ENCODE data around the gene OSGIN1. TPM values are rescaled to one million over a fixed set of nuclear protein-coding genes. Genes with fewer than 3 reads are reported as not detected.

OSGIN1 gene
- polyA plus RNA-seq, 3 donors: 0.33 to 0.48 (median 0.47) TPM

DNA sequence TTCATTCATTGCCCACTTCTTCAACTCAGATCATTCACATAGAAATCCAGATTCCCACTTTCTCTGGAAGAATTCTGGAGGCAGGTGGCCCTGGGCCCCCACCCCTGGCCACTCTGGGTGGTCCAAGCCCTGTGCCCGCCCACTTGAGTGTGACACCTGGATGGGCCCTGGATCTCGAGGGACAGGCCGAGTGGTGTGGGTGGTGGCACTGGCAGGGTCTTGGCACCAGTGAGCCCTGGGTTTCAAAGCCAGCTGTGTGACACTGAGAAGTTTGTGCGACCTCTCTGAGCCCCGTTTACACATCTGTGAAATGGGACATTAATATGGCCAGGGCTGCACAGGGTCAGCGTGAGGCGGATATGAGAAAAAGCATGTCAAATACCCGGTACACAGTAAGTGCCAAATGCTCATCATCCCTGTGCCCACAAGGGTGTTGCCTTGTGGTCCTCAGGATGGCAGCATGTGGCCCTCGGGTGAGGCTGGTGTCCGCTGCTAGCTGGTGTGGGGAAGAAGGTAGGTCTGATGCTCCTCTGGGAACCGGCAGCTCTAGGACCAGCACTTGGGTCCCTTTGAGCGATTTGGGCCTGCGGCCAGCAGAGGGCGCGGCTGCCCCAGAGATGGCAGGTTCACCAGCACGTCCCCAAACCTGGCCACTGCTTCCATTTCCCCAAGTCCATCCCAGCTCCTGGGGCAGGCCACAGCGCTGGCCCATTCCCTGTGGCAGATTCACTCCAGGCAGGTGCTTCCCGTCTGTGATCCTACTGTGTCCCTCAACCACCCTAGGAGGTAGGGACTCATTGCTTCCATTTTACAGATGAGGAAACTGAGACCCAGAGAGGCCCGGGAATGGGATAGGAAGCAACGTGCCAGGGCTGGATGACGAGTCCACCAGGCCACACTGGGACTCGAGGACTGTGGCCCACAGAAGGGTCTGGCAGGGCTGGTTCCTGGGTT is 3.6 kb downstream of the OSGIN1 start:
- peak in 1 of 3 donors; percentile 48 for DNase-seq (ENCODE audit: low read depth in 3 of 3, low spot score in 2 of 3)

DNA sequence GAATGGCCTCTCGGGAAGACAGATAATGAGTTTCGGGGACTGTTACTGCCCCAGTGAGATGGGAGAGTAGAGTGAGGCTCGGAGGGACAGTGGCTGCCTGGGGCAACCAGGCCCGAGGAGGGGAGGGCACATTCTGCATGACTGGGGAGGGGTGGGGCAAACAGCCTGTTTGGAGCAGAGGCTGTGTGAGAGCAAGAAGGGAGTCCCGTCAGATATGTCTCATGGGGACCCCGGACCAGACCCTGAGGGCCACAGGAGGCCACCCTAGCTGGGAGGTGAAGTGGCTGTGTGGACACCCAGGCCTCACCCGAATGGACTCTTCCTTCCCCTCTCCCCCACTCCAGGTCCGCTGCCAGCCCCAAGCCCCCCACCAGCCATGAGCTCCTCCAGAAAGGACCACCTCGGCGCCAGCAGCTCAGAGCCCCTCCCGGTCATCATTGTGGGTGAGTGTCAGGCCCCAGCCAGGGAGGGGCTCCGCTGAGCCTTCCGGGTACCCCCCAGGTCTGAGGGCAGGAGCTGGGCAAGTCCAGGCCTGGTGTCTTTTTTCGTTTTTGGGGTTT is 4.3 kb downstream of the OSGIN1 start:
- DNase-seq (ENCODE audit: low read depth in 3 of 3, low spot score in 2 of 3): no peak

DNA sequence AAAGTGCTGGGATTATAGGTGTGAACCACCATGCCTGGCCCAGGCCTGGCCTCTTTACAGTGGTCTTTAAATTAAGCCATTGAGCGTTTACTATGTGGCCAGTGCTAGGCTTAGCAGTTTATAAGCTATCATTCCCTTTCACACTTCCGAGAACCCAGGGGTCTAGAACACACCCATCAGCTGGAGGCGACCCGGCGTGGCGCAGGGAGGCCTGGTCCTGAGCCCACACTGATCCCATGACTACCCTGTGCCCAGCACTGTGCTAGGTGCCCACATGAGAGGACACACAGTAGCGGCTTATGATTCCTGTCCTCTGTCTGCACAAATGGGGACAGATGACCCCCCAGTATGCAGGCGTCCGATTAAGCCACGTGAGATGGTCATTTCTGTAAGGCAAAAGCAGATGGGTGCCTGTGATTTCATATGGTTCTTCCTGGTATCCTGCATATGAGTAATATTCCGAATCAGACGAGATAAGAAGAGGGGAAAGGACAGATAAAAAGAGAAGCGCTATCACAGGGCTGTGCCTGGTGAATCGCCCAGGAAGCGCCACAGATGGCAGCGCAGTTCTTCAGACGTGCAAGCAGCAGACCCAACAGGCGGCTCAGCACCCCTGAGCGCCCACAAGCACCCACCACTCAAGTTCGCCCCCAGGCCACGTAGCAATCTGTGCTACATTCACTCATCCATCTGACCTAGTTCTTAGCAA is 5.3 kb downstream of the OSGIN1 start:
- DNase-seq (ENCODE audit: low read depth in 3 of 3, low spot score in 2 of 3): no peak

DNA sequence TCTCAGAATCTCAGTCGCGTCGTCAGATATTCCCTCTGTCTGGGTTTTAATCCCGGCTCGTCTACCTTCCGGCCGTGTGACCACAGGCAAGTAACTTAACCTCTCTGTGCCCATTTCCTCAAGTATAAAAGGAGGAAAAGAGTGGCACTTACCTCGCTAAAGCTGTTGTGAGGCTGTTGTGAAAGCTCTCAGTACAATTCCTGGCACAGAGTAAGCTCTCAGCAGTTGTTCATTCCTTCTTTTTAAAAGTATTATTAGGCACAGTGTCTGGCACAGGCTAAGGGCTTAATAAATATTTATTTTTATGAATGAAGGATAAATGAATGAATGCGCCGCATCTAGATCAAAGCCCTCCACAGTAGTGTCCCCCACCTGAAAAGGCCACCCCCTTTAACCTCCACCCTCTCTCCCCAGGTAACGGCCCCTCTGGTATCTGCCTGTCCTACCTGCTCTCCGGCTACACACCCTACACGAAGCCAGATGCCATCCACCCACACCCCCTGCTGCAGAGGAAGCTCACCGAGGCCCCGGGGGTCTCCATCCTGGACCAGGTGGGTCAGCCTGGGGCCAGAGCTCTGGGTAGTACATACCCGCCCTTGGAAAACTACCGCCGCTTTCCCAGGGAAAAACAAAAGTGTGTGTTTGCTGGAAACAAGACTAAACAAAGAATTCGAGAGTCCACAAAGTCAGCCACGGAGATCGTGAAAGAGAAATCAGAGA is 6.0 kb downstream of the OSGIN1 start:
- no peak for DNase-seq (ENCODE audit: low read depth in 3 of 3, low spot score in 2 of 3)

DNA sequence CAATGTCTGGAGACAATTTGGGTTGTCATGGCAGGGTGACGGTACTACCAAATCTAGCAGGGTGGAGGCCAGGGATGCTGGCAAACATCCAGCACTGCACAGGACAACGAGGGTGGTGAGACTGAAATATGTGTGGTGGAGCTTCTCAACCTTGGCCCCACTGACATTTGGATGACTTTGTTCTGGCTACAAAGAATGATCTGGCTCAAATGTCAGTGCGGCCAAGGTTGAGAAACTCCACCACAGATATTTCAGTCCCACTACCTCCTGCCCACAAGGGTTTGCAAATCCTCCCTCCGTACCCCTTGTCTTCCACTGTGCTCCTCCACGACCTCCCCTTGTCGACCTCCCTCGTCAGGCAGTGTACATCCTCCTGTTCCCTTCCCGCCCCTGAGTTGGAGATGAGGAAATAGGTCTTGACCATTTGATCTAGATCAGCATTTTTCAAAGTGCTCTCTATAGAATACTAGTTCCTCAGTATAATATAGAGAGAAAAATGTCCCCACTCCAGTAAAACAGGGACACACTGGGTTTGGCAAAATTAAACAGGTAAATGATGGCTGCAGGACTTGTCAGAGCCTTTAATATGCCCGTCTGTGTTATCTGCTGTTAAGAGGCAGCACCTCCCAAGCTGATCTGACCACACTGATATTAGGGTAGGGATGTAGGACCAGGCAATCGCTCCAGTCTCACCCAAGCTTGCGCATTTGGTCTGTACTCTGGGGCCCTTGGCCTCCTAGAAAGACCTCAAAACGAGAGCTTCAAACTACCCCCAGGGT is 6.8 kb downstream of the OSGIN1 start:
- DNase-seq (ENCODE audit: low read depth in 3 of 3, low spot score in 2 of 3): no peak

DNA sequence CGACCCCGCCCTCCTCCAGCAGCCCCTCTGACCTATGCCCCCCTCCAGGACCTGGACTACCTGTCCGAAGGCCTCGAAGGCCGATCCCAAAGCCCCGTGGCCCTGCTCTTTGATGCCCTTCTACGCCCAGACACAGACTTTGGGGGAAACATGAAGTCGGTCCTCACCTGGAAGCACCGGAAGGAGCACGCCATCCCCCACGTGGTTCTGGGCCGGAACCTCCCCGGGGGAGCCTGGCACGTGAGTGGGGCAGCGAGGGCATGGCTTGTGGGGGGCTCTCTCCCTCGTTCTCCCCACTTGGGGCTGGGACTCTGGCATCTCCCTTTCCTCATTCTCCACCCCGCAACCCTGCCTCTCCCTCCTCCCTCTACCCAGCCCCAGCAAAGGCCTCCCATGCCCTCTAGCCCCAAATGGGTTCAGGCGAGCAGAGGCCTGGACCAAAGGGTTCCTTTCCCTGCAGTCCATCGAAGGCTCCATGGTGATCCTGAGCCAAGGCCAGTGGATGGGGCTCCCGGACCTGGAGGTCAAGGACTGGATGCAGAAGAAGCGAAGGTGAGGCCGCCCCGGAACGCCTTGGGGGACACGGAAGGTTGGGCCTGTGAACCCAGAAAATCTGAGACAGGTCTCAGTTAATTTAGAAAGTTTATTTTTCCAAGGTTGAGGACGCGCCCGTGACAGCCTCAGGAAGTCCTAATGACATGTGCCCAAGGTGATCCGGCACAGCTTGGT is 7.6 kb downstream of the OSGIN1 start:
- no peak for DNase-seq (ENCODE audit: low read depth in 3 of 3, low spot score in 2 of 3)

DNA sequence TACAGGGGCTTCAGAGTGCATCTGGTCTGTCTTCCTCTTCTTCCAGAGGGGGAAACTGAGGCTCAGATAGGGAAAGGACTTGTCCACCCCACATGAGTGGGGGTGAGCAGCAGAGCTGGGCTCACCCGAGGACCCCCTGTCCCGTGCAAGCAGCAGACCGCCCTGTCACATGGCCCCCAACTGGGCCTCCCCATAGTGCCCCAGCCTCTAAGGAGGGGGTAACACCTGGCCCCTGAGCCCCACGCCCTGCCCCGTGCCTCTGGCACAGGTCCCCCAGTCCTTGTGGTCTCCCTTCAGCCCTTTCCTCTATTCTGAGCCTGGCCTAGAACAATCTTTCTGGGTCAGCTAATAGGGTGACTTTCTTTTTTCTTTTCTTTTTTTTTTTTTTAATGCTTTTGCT is 8.6 kb downstream of the OSGIN1 start:
- DNase-seq (ENCODE audit: low read depth in 3 of 3, low spot score in 2 of 3): no peak

DNA sequence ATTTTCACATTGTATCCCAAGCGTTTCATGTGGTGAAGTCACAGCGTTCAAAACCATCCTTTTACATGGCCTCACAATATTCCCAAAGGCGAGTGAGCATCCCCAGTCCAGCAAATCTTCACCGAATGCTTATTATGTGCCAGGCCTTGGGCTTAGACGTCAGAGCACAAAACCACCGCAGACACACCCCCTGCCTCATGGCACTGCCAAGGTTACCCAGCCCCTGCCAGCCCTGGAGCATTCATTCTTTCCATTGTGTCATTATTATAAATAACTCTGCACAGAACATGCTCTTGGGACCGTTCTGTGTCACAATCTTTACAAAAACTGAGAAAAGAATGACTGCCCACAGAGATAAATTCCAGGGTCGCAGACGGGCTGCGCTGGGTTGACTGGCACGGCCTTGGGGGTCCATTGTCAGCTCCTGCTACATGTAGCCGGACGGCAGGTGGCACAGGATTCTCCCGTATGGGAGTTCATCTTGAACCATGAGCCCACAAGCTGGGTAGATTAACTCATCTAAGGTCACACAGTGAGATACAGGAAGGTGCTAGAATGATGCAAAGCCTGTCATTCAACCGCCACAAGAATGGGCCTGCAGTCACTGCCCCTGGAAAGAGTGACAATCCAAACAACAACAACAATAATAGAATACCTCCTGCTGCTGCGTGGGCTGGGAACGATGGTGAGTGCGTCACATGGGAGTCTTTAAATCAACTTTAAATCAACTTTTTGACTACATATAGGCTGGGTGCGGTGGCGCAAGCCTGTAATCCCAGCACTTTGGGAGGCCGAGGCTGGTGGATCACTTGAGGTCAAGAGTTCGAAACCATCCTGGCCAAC is 10.5 kb downstream of the OSGIN1 start:
- no peak for DNase-seq (ENCODE audit: low read depth in 3 of 3, low spot score in 2 of 3)

DNA sequence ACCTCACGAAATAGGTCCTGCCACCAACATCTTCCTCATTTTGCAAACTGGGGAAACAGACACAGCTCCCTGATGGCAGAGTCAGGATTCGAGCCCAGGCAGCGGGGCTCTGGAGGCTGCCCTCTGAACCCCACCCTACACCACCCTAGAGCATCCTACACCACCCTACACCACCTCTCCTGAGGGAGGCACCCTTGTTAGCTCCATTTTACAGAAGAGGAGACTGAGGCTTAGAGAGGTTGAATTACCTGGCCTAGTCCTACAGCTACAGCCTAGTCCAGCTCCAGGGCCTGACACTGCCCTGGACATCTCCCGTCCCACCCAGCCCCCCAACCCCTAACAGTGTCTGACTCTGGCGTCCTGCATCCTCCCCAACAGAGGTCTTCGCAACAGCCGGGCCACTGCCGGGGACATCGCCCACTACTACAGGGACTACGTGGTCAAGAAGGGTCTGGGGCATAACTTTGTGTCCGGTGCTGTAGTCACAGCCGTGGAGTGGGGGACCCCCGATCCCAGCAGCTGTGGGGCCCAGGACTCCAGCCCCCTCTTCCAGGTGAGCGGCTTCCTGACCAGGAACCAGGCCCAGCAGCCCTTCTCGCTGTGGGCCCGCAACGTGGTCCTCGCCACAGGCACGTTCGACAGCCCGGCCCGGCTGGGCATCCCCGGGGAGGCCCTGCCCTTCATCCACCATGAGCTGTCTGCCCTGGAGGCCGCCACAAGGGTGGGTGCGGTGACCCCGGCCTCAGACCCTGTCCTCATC is 11.8 kb downstream of the OSGIN1 start:
- no peak for DNase-seq (ENCODE audit: low read depth in 3 of 3, low spot score in 2 of 3)

DNA sequence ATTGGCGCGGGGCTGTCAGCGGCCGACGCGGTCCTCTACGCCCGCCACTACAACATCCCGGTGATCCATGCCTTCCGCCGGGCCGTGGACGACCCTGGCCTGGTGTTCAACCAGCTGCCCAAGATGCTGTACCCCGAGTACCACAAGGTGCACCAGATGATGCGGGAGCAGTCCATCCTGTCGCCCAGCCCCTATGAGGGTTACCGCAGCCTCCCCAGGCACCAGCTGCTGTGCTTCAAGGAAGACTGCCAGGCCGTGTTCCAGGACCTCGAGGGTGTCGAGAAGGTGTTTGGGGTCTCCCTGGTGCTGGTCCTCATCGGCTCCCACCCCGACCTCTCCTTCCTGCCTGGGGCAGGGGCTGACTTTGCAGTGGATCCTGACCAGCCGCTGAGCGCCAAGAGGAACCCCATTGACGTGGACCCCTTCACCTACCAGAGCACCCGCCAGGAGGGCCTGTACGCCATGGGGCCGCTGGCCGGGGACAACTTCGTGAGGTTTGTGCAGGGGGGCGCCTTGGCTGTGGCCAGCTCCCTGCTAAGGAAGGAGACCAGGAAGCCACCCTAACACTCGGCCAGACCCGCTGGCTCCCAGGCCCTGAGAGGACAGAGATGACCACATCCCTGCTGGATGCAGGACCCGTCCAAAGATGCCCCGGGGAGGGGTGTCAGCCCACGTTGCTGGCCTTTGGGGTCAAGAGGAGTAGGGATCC is 12.6 kb downstream of the OSGIN1 start:
- DNase-seq (ENCODE audit: low read depth in 3 of 3, low spot score in 2 of 3): no peak

DNA sequence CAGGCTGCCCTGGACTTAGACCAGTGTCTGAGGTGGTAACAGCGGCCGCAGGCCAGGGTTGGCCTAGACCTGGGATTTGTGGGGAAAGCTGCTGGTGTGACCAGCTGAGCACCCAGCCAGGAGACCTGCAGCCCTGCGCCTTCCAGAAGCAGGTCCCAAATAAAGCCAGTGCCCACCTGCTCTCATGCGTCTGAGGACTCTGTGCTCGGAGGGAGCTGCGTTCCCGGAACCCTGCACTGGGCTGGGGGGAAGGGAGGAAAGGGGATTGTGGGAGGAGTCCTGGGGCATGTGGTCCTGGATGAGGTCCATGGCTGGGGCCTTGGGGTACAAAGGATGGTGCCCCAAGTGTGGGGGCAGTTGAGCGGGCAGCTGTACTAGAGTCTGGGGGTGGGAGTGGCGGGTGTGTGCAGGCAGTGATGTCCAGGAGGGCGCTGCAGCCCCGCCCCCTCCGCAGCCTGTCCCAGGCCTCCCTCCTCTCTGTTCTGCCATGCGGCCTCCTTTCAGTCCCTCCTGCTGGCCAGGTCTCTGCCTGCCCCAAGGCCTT is 13.2 kb downstream of the OSGIN1 start:
- DNase-seq (ENCODE audit: low read depth in 3 of 3, low spot score in 2 of 3): no peak

DNA sequence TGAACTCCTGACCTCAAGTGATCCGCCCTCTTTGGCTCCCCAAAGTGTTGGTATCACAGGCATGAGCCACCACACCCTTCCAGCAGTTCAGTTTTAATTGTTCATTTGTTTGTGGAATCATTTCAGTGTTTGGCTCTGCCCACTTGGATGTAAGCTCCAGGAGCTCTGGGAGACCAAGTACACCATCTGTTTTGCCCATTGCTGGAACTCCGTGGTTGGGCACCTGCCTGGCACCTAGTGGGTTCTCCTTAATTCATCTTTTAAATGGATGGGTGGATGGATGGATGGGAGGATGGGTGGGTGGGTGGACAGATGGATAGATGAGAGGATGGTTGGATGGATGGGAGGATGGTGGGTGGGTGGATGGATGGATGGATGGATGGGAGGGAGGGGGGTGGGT is 14.1 kb downstream of the OSGIN1 start:
- DNase-seq (ENCODE audit: low read depth in 3 of 3, low spot score in 2 of 3): no peak

DNA sequence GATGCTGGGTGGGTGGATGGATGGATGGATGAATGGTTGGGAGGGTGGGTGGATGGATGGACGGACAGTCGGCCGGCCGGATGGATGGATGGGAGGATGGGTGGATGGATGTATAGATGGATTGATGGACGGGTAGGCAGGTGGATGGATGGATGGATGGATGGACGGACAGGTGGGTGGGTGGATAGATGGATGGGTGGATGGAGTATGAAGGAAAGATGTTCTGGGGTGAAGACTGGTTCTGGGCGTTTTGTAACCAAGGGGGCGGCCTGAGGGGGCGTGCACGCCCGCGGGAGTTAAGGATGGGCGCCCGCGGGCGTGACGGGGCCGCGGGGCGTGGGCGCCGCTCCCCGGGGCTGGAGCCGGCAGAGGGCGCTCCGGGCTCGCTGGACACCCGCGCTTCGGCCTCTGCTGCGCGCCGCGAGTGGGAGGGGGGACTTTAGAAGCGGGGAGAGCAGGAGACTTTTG is 14.8 kb downstream of the OSGIN1 start, which contains the start of gene NECAB2:
Gene NECAB2 (plus strand): TSS at position 407 of the 468 bp plus-strand sequence. CDS start 405 bp downstream, outside the sequence.
- DNase-seq (ENCODE audit: low read depth in 3 of 3, low spot score in 2 of 3): no peak

DNA sequence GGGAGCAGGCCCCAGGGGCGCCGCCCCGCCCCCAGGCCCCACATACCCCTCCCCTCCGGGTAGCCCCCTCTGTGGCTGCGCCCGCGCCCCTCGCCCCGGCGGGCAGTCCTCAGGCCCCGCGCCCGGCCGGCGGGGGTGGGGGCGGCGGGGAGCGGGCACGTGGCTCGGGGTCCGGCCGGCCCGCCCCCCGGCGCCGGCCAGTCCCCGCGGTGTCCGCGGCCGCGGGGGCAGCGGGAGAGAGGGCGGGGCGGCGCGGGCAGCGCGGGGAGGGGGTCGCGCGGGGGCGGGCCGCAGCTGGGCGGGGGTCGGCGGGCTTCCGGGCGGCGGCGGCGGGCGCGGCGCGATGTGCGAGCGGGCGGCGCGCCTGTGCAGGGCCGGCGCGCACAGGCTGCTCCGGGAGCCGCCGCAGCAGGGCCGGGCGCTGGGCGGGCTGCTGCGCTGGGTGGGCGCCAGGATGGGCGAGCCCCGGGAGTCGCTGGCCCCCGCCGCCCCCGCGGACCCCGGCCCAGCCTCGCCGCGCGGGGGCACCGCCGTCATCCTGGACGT is 15.3 kb downstream of the OSGIN1 start:
- no peak for DNase-seq (ENCODE audit: low read depth in 3 of 3, low spot score in 2 of 3)

DNA sequence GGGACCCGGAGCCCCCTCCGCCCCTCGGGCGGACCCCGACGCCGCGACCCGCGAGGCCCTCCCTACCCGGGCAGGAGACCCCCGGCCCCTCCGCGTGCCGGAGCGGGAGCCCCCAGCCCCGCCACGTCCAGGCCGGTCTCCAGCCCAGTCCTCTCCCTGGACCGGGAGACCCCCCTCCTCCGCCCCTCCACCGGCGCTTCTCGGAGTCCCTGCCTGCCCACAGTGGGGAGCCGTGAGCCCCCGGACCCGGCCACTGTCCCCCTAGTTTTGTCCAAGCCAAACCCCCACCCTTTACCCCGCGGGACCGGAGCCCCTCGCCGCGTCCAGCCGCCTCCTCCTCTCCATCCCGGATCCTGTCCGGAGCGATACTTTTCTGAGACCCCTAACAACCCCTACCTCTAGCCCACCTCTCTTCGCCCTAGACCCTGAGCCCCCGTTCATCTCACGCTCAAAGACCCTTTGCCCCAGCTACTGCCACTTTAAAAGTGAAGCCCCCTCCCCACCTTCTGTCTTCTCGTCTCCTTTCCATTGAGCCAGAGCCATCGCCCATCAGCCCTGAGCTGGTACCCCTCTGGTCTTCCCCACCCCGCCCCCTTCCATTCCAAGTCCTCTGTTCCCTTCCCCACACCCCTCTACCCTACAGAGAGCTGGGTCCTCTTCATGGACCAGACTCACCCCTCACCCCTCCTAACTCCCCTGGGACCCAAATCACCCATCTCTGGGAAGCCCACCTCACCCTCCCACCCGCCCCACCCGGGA is 16.0 kb downstream of the OSGIN1 start:
- no peak for DNase-seq (ENCODE audit: low read depth in 3 of 3, low spot score in 2 of 3)

All from right renal cortex interstitium (tissue), 3 donors.